Measurements from ENCODE around the gene KIAA1671. TPM values are rescaled to one million over a fixed set of nuclear protein-coding genes. Genes with fewer than 3 reads are reported as not detected.

KIAA1671 gene
- polyA plus RNA-seq, 3 donors = not detected

DNA sequence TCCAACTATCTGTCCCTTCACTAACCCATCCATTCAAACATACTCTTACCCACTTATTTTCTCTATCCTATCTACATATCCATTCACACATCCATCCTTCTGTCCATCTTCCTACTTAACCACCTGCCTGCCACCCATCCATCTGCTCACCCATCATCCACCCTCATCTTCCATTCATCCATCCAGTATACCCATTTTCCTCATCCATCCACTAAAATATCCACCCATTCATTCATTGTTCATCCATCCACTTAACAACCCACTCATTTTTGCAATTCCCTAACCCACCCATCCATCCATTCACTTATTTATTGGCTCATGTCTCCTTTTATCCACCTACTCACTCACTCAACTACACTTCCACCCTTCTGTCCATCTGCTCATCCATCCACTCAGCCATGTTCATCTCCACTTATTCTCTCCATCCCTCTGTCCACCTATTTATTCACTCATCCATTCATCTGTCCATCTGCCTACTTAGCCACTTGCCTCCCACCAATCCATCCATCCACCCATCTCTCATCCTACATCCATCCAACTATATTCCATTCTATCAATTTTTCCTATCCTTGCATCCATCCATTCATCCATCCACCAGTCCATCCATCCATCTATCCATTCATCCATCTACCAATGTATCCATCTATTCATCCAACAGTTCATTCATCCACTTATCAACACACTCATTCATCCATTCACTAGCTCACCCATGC, 16.6 kb upstream of the KIAA1671 start:
- H3K27me3 ChIP-seq (ENCODE audit: control insufficient read depth in 2 of 2, insufficient read depth in 2 of 2, low read length in 2 of 2) = no peaks in the 10 kb centered on the region
- H3K27ac Mint-ChIP-seq = no peak overlapping the region

DNA sequence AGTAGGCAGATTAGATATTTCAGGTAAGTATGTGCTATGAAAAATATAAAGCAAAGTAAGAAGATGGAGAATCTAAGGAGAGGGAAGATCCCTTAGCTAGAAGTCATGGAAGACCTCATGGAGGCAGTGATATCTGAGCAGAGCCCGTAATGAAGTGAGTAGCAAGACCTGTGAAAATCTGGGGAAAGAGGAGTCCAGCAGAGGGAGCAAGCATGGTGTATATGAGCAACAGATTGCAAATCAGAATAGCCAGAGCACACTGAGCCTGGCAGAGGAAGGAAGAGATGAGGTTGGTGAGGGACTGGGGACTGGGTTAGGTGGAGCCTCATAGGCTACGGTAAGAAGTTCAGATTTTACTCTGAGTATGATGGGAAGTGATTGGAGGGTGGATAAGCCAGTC, 15.4 kb upstream of the KIAA1671 start:
- Histone ChIP-seq H3K9me3 (replicated peaks in 1 of 2; ENCODE audit: control insufficient read depth in 1 of 2, insufficient read depth in 1 of 2, low read length in 2 of 2) (no peaks in the 10 kb centered on the region), H4K20me1 (ENCODE audit: insufficient read depth, low read length) (no peaks in the 10 kb centered on the region), H3K9ac (ENCODE audit: insufficient read depth, low read length, poor library complexity, severe bottlenecking) (no peak overlapping the region), H3K36me3 (replicated peaks in 1 of 2; ENCODE audit: control insufficient read depth in 1 of 2, insufficient read depth in 2 of 2, low read length in 2 of 2) (no peaks in the 10 kb centered on the region), H3K4me1 (ENCODE audit: control insufficient read depth in 1 of 2, insufficient read depth in 2 of 2, low read length in 2 of 2) (no peaks in the 10 kb centered on the region), H3K79me2 (ENCODE audit: insufficient read depth, low read length) (no peaks in the 10 kb centered on the region), H3K4me2 (replicated peaks; ENCODE audit: extremely low read depth, low read length, poor library complexity, severe bottlenecking) (no peak overlapping the region), H3K27ac (ENCODE audit: low read depth in 1 of 2, low read length in 2 of 2) (no peak overlapping the region), H2AFZ (ENCODE audit: insufficient read depth, low read depth, low read length, poor library complexity, severe bottlenecking) (no peak overlapping the region), H3K4me3 (replicated peaks in 1 of 3; ENCODE audit: low read depth in 2 of 3, low read length in 3 of 3) (no peak overlapping the region), H3K27me3 (ENCODE audit: control insufficient read depth in 2 of 2, insufficient read depth in 2 of 2, low read length in 2 of 2) (no peaks in the 10 kb centered on the region)
- DNase-seq = no peak
- Mint-ChIP-seq H3K27ac (no peak overlapping the region), H3K9me3 (no peaks in the 10 kb centered on the region), H3K27me3 (ENCODE audit: low read depth in 3 of 3) (peaks cover 0 to 6% (median 5%) of the 10 kb centered on the region in 3 donors), H3K4me1 (no peaks in the 10 kb centered on the region), H3K36me3 (no peaks in the 10 kb centered on the region), H3K4me3 (no peak overlapping the region)
- intact Hi-C loops (cut with micrococcal nuclease) = loop anchor here (5.0 to 10.0 kb wide), 2 partner anchors 115 to 118 kb away; no protein-coding TSS in a partner anchor
- TF ChIP-seq, protein P1, sequence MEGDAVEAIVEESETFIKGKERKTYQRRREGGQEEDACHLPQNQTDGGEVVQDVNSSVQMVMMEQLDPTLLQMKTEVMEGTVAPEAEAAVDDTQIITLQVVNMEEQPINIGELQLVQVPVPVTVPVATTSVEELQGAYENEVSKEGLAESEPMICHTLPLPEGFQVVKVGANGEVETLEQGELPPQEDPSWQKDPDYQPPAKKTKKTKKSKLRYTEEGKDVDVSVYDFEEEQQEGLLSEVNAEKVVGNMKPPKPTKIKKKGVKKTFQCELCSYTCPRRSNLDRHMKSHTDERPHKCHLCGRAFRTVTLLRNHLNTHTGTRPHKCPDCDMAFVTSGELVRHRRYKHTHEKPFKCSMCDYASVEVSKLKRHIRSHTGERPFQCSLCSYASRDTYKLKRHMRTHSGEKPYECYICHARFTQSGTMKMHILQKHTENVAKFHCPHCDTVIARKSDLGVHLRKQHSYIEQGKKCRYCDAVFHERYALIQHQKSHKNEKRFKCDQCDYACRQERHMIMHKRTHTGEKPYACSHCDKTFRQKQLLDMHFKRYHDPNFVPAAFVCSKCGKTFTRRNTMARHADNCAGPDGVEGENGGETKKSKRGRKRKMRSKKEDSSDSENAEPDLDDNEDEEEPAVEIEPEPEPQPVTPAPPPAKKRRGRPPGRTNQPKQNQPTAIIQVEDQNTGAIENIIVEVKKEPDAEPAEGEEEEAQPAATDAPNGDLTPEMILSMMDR (IDR thresholded peaks at IDR 0.05) = no peak
- WGBS (ENCODE audit: insufficient coverage) = 17% methylated on average over 2 of the region's 2 CpGs

More for the DNA sequence above, 16.6 kb upstream of the KIAA1671 start:
- Histone ChIP-seq H3K4me1 (ENCODE audit: control insufficient read depth in 1 of 2, insufficient read depth in 2 of 2, low read length in 2 of 2) (no peaks in the 10 kb centered on the region), H4K20me1 (ENCODE audit: insufficient read depth, low read length) (no peaks in the 10 kb centered on the region), H3K36me3 (replicated peaks in 1 of 2; ENCODE audit: control insufficient read depth in 1 of 2, insufficient read depth in 2 of 2, low read length in 2 of 2) (no peaks in the 10 kb centered on the region), H3K9me3 (replicated peaks in 1 of 2; ENCODE audit: control insufficient read depth in 1 of 2, insufficient read depth in 1 of 2, low read length in 2 of 2) (no peaks in the 10 kb centered on the region), H3K9ac (ENCODE audit: insufficient read depth, low read length, poor library complexity, severe bottlenecking) (no peak overlapping the region), H3K4me2 (replicated peaks; ENCODE audit: extremely low read depth, low read length, poor library complexity, severe bottlenecking) (no peak overlapping the region), H2AFZ (ENCODE audit: insufficient read depth, low read depth, low read length, poor library complexity, severe bottlenecking) (no peak overlapping the region), H3K27ac (ENCODE audit: low read depth in 1 of 2, low read length in 2 of 2) (no peak overlapping the region), H3K4me3 (replicated peaks in 1 of 3; ENCODE audit: low read depth in 2 of 3, low read length in 3 of 3) (no peak overlapping the region), H3K79me2 (ENCODE audit: insufficient read depth, low read length) (no peaks in the 10 kb centered on the region)
- no peaks in the 10 kb centered on the region for H3K36me3 Mint-ChIP-seq
- peaks cover 0 to under 1% (median 0%) of the 10 kb centered on the region in 7 donors for H3K9me3 Mint-ChIP-seq
- intact Hi-C loops (cut with micrococcal nuclease) = loop anchor here (5.0 to 10.0 kb wide), 2 partner anchors 116 to 119 kb away; no protein-coding TSS in a partner anchor
- TF ChIP-seq, protein P1 (IDR thresholded peaks at IDR 0.05) = peak; percentile 15
- DNase-seq = no peak
- no peaks in the 10 kb centered on the region for H3K4me1 Mint-ChIP-seq
- peaks cover under 1 to 9% (median 6%) of the 10 kb centered on the region in 3 donors for H3K27me3 Mint-ChIP-seq (ENCODE audit: low read depth in 3 of 3)
- H3K4me3 Mint-ChIP-seq = no peak overlapping the region

Measured in CD14-positive monocyte (primary cell).